ENCODE data around the gene DCPS.

GRCh38 chr11:126384449-126385070, 80.7 kb downstream of the DCPS start:
- no peak for TF ChIP-seq MAX (IDR thresholded peaks at IDR 0.05)
- no peak for TF ChIP-seq TAF1 (IDR thresholded peaks at IDR 0.05; ENCODE audit: low read depth)
- TF ChIP-seq RAD21 (IDR thresholded peaks at IDR 0.05; ENCODE audit: low read depth): no peak
- no peak for TF ChIP-seq CREB1 (IDR thresholded peaks at IDR 0.05; ENCODE audit: low read depth)
- TF ChIP-seq FOXM1 (IDR thresholded peaks at IDR 0.05; ENCODE audit: borderline replicate concordance, low read depth): no peak
- TF ChIP-seq EP300 (IDR thresholded peaks at IDR 0.05; ENCODE audit: borderline replicate concordance): no peak
- TF ChIP-seq TCF12 (IDR thresholded peaks at IDR 0.05; ENCODE audit: low read depth): no peak
- TF ChIP-seq ZBTB7A (IDR thresholded peaks at IDR 0.05; ENCODE audit: low read depth): no peak
- TF ChIP-seq CEBPB (IDR thresholded peaks at IDR 0.05): no peak

All from Ishikawa (cell line).